Mucosa of stomach (tissue), 1 donor: Measurements from ENCODE around the gene PACS2.
"Not testable (repeated sequence)": the region's sequence is repeated elsewhere in the genome, so short reads cannot be mapped to it uniquely, and the experiment has no call there.

Experiments
- H3K27me3 ChIP-seq: one replicate; pipeline ENCODE4 v1.7.0; 2013; ENCODE audit warnings: mild to moderate bottlenecking, low read length; ENCODE audit not compliant: control insufficient read depth, insufficient read depth
- H3K36me3 ChIP-seq: one replicate; pipeline ENCODE4 v1.7.0; 2013; ENCODE audit warnings: low read length; ENCODE audit not compliant: control insufficient read depth, insufficient read depth
- H3K4me1 ChIP-seq: one replicate; pipeline ENCODE4 v1.7.0; 2013; ENCODE audit warnings: mild to moderate bottlenecking, low read length; ENCODE audit not compliant: control insufficient read depth, insufficient read depth
- H3K4me3 ChIP-seq: one replicate; pipeline ENCODE4 v1.7.0; 2013; ENCODE audit warnings: low read length
- H3K9ac ChIP-seq: one replicate; pipeline ENCODE4 v1.7.0; 2013; ENCODE audit warnings: mild to moderate bottlenecking, low read length, moderate library complexity
- H3K9me3 ChIP-seq: one replicate; pipeline ENCODE4 v1.7.0; 2013; ENCODE audit warnings: mild to moderate bottlenecking, low read length, moderate library complexity; ENCODE audit not compliant: control insufficient read depth
- donor health status: Pancreatic carcinoma.

PACS2 gene

DNA sequence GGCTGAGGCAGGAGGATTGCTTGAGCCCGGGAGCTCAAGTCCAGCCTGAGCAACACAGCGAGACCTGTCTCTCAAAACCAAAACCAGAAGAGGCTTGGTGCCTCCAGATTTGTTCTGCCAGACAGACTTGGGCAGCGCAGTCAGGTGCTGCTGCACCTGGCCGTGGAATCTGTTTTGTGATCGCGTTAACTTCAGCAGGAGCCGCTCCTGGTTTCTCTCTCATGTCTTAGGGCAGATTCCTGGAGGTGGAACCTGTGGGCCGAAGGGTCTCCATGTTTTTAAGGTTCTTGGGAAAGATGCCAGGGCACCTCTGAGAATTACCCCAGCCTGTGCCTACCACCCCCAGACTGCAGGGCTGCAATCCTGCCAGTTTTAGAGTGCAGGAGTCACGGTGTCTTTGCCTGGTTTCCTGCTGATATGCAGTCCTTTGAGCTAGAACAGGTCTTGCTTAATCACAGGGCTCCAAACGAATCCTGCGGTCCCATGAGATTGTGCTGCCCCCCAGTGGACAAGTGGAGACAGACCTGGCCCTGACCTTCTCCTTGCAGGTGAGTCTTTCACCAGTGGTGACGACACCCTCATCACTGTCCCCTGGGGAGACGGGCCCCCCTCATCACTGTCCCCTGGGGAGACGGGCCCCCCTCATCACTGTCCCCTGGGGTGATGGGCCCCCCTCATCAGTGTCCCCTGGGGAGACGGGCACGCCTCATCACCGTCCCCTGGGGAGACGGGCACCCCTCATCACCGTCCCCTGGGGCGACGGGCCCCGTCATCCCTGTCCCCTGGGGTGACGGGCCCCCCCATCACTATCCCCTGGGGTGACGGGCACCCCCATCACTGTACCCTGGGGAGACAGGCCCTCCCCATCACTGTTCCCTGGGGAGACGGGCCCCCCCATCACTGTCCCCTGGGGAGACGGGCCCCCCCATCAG, 37.6 kb downstream of the PACS2 start:
- H3K36me3 ChIP-seq = no peaks in the 10 kb centered on the region
- no peaks in the 10 kb centered on the region for H3K9me3 ChIP-seq
- H3K9ac ChIP-seq = no peak overlapping the region
- no peak overlapping the region for H3K4me3 ChIP-seq
- no peaks in the 10 kb centered on the region for H3K27me3 ChIP-seq
- peaks cover 6% of the 10 kb centered on the region for H3K4me1 ChIP-seq

DNA sequence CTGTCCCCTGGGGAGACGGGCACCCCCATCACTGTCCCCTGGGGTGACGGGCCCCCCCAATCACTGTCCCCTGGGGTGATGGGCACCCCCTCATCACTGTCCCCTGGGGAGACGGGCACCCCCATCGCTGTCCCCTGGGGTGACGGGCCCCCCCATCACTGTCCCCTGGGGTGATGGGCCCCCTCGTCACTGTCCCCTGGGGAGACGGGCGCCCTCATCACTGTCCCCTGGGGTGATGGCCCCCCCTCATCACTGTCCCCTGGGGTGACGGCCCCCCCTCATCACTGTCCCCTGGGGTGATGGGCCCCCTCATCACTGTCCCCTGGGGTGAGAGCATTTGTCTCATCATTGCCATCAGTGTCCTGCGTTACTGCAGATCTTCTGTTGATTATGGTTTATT, 38.6 kb downstream of the PACS2 start:
- Histone ChIP-seq H3K9me3 (no peaks in the 10 kb centered on the region), H3K27me3 (no peaks in the 10 kb centered on the region), H3K4me1 (peaks cover 6% of the 10 kb centered on the region), H3K4me3 (no peak overlapping the region), H3K9ac (no peak overlapping the region), H3K36me3 (no peaks in the 10 kb centered on the region)

DNA sequence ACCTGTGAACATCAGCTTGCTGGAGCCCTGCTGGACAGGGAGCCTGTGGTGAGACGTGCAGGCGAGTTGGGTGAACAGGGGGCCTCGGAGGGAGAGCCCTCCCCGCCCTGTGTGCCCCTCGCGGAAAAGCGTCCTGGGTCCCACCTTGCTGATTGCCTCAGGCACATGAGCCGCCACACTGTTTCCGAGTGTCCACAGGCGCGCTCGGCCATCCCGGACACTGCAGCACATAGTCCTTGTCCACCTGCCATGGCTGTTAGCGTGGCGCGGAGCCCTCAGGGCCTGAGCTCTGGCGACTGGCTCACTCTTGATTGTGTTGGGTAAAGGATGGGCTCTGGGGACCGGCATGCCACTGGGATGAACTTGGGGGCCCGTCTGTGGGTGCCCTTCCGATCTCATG, 40.0 kb downstream of the PACS2 start:
- Histone ChIP-seq H3K9me3 (no peaks in the 10 kb centered on the region), H3K4me3 (no peak overlapping the region), H3K4me1 (peaks cover 6% of the 10 kb centered on the region), H3K9ac (no peak overlapping the region), H3K36me3 (no peaks in the 10 kb centered on the region), H3K27me3 (no peaks in the 10 kb centered on the region)

DNA sequence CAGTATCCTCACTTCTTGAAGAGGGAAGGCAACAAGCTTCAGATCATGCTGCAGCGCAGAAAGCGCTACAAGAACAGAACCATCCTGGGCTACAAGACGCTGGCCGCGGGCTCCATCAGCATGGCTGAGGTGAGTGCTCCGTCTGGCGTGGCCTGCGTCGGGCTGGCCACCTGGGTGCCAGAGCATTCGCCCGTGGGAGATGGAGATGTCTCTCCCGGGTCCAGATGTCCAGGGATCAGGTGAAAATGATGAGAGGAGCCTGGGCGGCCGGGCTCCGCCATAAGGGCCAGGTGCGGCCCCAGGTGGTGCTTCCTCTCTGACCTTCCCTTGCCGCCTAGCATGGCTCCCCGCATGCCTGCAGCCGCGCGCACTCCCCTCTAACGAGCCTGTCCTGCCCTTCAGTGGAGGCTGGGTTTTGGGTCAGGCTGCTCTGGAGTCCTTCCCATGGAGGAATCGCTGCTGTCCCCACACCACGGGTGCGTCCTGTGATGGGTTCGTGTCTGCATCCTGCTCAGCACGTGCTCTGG, 40.6 kb downstream of the PACS2 start:
- no peaks in the 10 kb centered on the region for H3K27me3 ChIP-seq
- peaks cover 6% of the 10 kb centered on the region for H3K4me1 ChIP-seq
- H3K9me3 ChIP-seq = no peaks in the 10 kb centered on the region
- H3K36me3 ChIP-seq = no peaks in the 10 kb centered on the region
- no peak overlapping the region for H3K4me3 ChIP-seq
- no peak overlapping the region for H3K9ac ChIP-seq

DNA sequence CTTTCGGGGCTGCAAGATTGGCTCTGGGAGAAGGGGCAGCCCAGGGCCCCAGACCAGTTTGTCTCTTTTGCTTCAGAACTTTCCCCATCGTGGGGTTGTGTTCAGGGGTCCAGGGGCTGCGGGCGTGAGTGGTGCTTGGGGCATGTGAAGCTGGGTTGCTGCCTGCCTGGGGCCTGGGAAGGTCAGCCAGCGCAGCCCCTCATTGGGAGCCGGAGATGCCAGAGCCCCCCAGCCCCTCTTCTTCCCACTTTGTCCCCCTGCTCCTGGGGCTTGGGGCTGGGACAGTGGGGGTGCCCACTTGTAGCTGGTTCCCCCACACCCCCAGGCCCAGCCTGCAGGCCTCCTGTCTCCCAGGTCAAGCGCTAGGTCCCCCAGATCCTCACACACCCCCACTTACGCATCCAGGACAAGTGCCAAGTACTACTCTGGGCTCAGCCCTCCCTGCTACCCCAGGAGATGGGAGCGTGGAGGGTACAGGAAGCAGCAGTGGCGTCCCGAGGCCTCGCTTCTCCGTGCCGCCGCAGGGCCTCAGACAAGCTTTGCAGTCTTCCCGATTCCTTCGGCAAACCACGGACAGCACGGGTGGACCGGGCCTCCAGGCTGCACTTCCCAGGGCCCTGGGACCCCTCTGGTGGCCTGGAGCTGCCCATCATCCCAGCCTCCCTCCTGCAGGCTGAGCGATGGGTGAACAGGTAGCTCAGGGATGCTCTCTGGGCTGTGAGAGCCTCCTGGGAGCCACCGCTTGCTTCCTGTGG, 41.5 kb downstream of the PACS2 start:
- Histone ChIP-seq H3K4me3 (no peak overlapping the region), H3K27me3 (no peaks in the 10 kb centered on the region), H3K9ac (no peak overlapping the region), H3K4me1 (peaks cover 6% of the 10 kb centered on the region), H3K36me3 (no peaks in the 10 kb centered on the region), H3K9me3 (no peaks in the 10 kb centered on the region)

DNA sequence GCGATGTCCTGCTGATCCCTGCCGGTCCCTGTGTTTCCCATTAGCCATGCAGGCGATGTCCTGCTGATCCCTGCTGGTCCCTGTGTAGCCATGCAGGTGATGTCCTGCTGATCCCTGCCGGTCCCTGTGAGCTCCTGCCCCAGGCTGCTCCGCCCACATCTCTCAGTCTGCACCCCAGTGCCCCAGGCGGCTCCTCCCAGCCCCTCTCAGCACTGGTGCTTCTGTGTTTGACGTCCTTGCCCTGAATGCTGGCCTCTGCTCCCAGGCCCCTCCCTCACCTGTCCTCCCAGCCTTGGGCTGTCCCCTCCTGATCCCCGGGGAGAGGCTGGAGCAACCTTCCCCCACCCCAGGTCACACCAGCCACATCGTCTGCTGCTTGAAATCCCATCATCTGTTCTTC, 42.4 kb downstream of the PACS2 start:
- Histone ChIP-seq H3K36me3 (no peaks in the 10 kb centered on the region), H3K4me1 (peaks cover 4% of the 10 kb centered on the region), H3K27me3 (no peaks in the 10 kb centered on the region), H3K4me3 (no peak overlapping the region), H3K9ac (no peak overlapping the region), H3K9me3 (no peaks in the 10 kb centered on the region)

DNA sequence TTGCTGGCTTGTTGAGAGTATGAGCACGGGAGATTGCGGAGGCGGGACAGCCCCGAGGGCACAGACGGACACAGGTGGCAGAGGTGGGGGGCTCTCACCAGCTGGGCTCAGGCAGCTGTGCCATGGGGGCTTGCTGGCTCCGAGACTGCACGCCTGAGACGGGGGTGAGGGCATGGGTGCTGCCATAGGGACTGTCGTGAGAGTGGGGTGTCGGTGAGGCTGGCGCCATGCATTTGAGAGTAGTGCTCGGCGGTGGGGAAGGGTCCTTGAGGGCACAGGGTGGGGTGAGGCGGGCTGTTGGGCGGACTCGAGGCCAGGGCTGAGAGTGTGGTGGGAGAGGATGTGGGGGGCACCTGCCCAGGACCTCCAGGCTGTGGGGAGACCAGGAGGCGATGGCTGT, 43.1 kb downstream of the PACS2 start:
- H3K36me3 ChIP-seq = no peaks in the 10 kb centered on the region
- H3K9ac ChIP-seq = no peak overlapping the region

DNA sequence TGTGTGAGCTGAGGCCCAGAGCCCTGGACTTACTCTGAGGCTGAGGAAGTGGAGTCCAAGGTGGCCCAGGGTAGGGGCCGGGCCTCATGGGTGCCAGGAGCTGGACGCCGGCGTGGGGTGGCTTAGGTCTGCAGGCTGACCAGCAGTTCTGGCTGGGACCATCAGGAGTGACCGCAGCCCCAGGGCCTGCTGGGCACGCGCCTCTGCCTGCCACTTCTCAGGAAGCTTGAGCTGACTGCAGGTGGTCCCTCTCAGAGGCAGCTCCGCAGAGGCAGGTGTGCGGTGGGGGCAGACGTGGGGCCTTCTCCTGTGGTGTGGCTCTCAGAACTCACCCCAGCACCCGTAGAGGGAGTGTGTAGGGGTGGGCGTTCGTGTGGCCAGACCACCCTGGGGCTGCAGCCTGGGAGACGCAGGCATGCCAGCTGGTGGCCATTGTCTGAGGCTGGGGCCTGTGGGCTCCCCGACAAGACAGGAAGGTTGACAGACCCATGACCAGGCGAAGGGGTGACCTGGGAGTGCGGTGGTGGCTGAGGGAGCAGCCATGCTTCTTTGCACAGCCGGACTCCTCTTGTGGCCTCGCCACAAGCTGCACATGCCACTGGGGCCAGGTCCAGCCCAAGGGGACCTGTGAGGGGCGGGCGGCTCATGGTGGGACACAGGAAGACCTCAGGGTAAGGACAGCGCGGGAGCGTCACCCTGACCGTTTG, 43.7 kb downstream of the PACS2 start:
- H3K9ac ChIP-seq = no peak overlapping the region
- H3K4me1 ChIP-seq = no peaks in the 10 kb centered on the region
- H3K27me3 ChIP-seq = no peaks in the 10 kb centered on the region
- H3K9me3 ChIP-seq = no peaks in the 10 kb centered on the region
- H3K4me3 ChIP-seq = no peak overlapping the region
- no peaks in the 10 kb centered on the region for H3K36me3 ChIP-seq

More for the DNA sequence above, 43.1 kb downstream of the PACS2 start:
- Histone ChIP-seq H3K27me3 (no peaks in the 10 kb centered on the region), H3K4me3 (no peak overlapping the region), H3K4me1 (no peaks in the 10 kb centered on the region), H3K9me3 (no peaks in the 10 kb centered on the region)

DNA sequence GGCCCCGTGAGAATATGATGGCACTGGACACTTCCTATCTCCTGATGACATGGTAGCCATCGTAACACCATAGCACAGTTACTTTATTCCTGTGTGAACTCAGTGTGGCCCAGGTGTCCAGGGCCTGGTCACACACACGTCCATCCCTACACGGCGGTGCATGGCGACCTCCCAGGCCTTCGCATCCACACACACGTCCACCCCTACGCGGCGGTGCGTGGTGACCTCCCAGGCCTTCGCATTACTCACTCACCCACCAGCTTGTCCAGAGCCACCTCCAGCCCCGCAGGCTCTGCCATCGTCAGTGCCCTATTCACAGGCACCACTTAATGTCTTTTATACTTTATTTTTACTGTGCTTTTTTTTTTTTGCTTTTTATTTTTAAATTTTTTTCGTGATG, 44.4 kb downstream of the PACS2 start:
- H3K9ac ChIP-seq = no peak overlapping the region
- H3K36me3 ChIP-seq = no peaks in the 10 kb centered on the region
- H3K4me1 ChIP-seq = no peaks in the 10 kb centered on the region
- no peaks in the 10 kb centered on the region for H3K27me3 ChIP-seq
- H3K9me3 ChIP-seq = no peaks in the 10 kb centered on the region
- H3K4me3 ChIP-seq = no peak overlapping the region

DNA sequence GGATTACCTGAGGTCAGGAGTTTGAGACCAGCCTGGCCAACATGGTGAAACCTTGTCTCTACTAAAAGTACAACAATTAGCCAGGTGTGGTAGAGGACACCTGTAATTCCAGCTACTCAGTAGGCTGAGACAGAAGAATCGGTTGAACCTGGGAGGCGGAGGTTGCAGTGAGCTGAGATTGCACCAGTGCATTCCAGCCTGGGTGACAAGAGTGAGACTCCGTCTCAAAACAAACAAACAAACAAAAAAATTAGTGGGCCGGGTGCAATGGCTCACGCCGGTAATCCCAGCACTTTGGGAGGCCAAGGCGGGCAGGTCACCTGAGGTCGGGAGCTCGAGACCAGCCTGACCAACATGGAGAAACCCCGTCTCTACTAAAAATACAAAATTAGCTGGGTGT, 46.9 kb downstream of the PACS2 start:
- not testable (repeated sequence) for H3K27me3 ChIP-seq, H3K4me1 ChIP-seq, H3K36me3 ChIP-seq, H3K4me3 ChIP-seq, H3K9me3 ChIP-seq, H3K9ac ChIP-seq

DNA sequence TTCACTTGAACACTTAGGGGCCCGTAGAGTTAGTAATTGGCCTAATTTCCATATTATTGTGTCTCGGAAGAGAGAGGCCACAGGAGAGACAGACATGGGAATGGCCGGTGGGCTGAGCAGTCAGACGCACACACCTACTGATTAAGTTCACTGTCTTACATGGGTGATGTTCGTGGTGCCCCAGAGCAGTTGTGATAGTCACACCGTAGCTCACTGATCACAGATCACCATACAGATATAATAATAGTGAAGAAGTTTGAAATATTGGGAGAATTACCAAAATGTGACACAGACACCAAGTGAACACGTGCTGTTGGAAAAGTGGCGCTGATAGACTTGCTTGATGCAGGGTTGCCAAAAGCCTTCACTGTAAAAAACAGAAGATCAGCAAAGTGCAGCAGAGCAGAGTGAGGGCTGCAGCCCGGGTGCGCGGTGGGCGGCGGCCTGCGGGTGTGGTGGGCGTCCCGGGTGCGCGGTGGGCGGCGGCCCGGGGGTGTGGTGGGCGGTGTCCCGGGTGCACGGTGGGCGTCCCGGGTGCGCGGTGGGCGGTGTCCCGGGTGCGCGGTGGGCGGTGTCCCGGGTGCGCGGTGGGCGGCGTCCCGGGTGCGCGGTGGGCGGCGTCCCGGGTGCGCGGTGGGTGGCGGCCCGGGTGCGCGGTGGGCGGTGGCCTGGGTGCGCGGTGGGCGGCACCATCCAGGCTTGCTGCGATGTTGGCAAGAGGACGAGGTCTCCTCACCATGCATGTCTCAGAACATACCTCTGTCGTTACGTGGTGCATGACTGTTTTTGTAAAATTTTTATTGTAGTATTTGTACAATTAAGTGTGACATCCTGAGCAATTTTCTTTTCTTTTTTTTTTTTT, 49.5 kb downstream of the PACS2 start:
- Histone ChIP-seq H3K9ac (no peak overlapping the region), H3K9me3 (no peaks in the 10 kb centered on the region), H3K4me1 (peaks cover 7% of the 10 kb centered on the region), H3K27me3 (no peaks in the 10 kb centered on the region), H3K36me3 (no peaks in the 10 kb centered on the region), H3K4me3 (no peak overlapping the region)
